HepG2 (cell line): Measurements from ENCODE around the gene AUTS2. TPM values are rescaled to one million over a fixed set of nuclear protein-coding genes. Genes with fewer than 3 reads are reported as not detected.
A peak's percentile ranks its signal among the peaks of the same experiment; 100 is the strongest.

Experiments
- FOXP1 ChIP-seq, 2 experiments: fragments of 450-650 bp in 1 of 2; IDR thresholded peaks; 2 replicates each; pipeline ENCODE4 v1.6.1; 2017 to 2018; ENCODE audit warnings: antibody characterized with exemption in 1 of 2
- GATAD2A ChIP-seq: IDR thresholded peaks from 2 replicates; pipeline ENCODE4 v1.6.1; 2016
- JARID2 ChIP-seq: sonication (generic); formaldehyde crosslinking; IDR thresholded peaks from 2 replicates; pipeline ENCODE4 v1.8.1; 2023; ENCODE audit warnings: missing genetic modification reagents, inconsistent platforms; ENCODE audit not compliant: insufficient replicate concordance
- RARA ChIP-seq: IDR thresholded peaks from 2 replicates; pipeline ENCODE4 v1.6.1; 2016; ENCODE audit warnings: missing genetic modification reagents, missing compliant biosample characterization
- ZNF333 ChIP-seq: sonication (generic); formaldehyde crosslinking; IDR thresholded peaks from 2 replicates; pipeline ENCODE4 v1.4.0; 2020; ENCODE audit warnings: mild to moderate bottlenecking, missing genetic modification reagents, borderline replicate concordance
- ZNF546 ChIP-seq: sonication (generic); formaldehyde crosslinking; conservative IDR thresholded peaks from 2 replicates; pipeline ENCODE4 v1.8.1; 2023; ENCODE audit warnings: mild to moderate bottlenecking, missing genetic modification reagents
- polyA plus RNA-seq, 8 experiments: library from polyadenylated mRNA; depleted of rRNA in 3 of 8; stranded (reverse) in 7 of 8; unstranded in 1 of 8; fragments of >200 nt; fragmentation: Illumina TruSeq in 4 of 8; extraction: Trizol in 4 of 8; gene quantifications; 2 replicates each; pipeline versions ENCODE4 v1.2.1 to v1.2.3, GENCODE V29; 2011 to 2016; ENCODE audit warnings: low read depth in 4 of 8, missing spikeins in 1 of 8, mixed read lengths in 1 of 8; ENCODE audit not compliant: insufficient read depth in 1 of 8
- total RNA-seq, 5 experiments: library from RNA; depleted of rRNA; stranded (reverse); fragments of >200 nt; fragmentation: Illumina TruSeq; extraction: Trizol; gene quantifications; 2 replicates each; pipeline ENCODE4 v1.2.3, GENCODE V29; 2016; ENCODE audit warnings: low read depth in 1 of 5
- TF ChIP-seq, protein P1 (sequence below): IDR thresholded peaks from 2 replicates; pipeline ENCODE4 v1.4.0; 2020; ENCODE audit warnings: mild to moderate bottlenecking, missing genetic modification reagents
- TF ChIP-seq, protein P2 (sequence below): sonication (generic); formaldehyde crosslinking; IDR thresholded peaks from 2 replicates; pipeline ENCODE4 v1.8.0; 2022; ENCODE audit warnings: mild to moderate bottlenecking, missing genetic modification reagents; ENCODE audit not compliant: insufficient replicate concordance
- TF ChIP-seq, protein P3 (sequence below): sonication (generic); formaldehyde crosslinking; conservative IDR thresholded peaks from 2 replicates; pipeline ENCODE4 v1.4.0; 2020; ENCODE audit warnings: mild to moderate bottlenecking, missing genetic modification reagents, moderate library complexity
- TF ChIP-seq, protein P4 (sequence below): sonication (generic); formaldehyde crosslinking; conservative IDR thresholded peaks from 2 replicates; pipeline ENCODE4 v1.8.0; 2022; ENCODE audit warnings: missing genetic modification reagents

AUTS2 gene
- total and polyA plus RNA-seq, 2 of the 13 experiments (the other 11 are each of a cell fraction or from before 2014, with no cell fraction given), result 0.38 TPM; not detected in 1

DNA sequence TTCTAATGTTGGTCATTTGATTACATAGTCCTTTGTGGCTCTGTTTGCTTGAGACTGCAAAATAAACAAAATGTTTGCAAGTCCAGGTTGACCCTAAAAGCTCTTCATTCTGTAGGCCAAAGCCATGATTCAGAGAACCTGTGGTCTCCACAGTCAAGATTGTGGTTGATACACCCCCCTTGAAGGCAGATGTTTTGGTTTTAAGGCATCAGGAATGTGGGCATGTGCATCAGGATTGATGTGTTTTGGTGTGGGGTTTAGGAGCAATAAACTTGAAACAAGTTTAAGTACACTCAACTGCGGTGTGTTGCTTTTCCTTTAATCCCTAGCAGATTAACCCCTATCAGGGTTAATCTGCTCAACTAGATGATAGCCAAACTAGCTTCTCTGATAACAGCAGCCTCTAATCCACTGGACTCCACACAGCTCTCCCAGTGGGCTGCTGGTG, 1154.5 kb downstream of the AUTS2 start (continued):
- TF ChIP-seq, protein P1, sequence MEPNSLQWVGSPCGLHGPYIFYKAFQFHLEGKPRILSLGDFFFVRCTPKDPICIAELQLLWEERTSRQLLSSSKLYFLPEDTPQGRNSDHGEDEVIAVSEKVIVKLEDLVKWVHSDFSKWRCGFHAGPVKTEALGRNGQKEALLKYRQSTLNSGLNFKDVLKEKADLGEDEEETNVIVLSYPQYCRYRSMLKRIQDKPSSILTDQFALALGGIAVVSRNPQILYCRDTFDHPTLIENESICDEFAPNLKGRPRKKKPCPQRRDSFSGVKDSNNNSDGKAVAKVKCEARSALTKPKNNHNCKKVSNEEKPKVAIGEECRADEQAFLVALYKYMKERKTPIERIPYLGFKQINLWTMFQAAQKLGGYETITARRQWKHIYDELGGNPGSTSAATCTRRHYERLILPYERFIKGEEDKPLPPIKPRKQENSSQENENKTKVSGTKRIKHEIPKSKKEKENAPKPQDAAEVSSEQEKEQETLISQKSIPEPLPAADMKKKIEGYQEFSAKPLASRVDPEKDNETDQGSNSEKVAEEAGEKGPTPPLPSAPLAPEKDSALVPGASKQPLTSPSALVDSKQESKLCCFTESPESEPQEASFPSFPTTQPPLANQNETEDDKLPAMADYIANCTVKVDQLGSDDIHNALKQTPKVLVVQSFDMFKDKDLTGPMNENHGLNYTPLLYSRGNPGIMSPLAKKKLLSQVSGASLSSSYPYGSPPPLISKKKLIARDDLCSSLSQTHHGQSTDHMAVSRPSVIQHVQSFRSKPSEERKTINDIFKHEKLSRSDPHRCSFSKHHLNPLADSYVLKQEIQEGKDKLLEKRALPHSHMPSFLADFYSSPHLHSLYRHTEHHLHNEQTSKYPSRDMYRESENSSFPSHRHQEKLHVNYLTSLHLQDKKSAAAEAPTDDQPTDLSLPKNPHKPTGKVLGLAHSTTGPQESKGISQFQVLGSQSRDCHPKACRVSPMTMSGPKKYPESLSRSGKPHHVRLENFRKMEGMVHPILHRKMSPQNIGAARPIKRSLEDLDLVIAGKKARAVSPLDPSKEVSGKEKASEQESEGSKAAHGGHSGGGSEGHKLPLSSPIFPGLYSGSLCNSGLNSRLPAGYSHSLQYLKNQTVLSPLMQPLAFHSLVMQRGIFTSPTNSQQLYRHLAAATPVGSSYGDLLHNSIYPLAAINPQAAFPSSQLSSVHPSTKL (CRISPR knock-in tag), result peak; percentile 37; the same call in 1 of the 2 replicates
- TF ChIP-seq JARID2 (CRISPR knock-in tag) (no peak), ZNF546 (CRISPR knock-in tag) (no peak), FOXP1 (IDR thresholded peaks at IDR 0.05) (no peak), FOXP1 (CRISPR knock-in tag; IDR thresholded peaks at IDR 0.05) (peak; percentile 25; the same call in 1 of the 2 replicates), ZNF333 (CRISPR knock-in tag) (no peak), RARA (CRISPR knock-in tag) (peak; percentile 33; the same call in 1 of the 2 replicates), GATAD2A (0 out of 2 replicates have a peak, but pooled peaks have one; percentile 42)
- TF ChIP-seq, protein P2, sequence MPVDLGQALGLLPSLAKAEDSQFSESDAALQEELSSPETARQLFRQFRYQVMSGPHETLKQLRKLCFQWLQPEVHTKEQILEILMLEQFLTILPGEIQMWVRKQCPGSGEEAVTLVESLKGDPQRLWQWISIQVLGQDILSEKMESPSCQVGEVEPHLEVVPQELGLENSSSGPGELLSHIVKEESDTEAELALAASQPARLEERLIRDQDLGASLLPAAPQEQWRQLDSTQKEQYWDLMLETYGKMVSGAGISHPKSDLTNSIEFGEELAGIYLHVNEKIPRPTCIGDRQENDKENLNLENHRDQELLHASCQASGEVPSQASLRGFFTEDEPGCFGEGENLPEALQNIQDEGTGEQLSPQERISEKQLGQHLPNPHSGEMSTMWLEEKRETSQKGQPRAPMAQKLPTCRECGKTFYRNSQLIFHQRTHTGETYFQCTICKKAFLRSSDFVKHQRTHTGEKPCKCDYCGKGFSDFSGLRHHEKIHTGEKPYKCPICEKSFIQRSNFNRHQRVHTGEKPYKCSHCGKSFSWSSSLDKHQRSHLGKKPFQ (CRISPR knock-in tag), result no peak
- TF ChIP-seq, protein P3, sequence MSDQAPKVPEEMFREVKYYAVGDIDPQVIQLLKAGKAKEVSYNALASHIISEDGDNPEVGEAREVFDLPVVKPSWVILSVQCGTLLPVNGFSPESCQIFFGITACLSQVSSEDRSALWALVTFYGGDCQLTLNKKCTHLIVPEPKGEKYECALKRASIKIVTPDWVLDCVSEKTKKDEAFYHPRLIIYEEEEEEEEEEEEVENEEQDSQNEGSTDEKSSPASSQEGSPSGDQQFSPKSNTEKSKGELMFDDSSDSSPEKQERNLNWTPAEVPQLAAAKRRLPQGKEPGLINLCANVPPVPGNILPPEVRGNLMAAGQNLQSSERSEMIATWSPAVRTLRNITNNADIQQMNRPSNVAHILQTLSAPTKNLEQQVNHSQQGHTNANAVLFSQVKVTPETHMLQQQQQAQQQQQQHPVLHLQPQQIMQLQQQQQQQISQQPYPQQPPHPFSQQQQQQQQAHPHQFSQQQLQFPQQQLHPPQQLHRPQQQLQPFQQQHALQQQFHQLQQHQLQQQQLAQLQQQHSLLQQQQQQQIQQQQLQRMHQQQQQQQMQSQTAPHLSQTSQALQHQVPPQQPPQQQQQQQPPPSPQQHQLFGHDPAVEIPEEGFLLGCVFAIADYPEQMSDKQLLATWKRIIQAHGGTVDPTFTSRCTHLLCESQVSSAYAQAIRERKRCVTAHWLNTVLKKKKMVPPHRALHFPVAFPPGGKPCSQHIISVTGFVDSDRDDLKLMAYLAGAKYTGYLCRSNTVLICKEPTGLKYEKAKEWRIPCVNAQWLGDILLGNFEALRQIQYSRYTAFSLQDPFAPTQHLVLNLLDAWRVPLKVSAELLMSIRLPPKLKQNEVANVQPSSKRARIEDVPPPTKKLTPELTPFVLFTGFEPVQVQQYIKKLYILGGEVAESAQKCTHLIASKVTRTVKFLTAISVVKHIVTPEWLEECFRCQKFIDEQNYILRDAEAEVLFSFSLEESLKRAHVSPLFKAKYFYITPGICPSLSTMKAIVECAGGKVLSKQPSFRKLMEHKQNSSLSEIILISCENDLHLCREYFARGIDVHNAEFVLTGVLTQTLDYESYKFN, result peak; percentile 37; the same call in 1 of the 2 replicates
- TF ChIP-seq, protein P4, sequence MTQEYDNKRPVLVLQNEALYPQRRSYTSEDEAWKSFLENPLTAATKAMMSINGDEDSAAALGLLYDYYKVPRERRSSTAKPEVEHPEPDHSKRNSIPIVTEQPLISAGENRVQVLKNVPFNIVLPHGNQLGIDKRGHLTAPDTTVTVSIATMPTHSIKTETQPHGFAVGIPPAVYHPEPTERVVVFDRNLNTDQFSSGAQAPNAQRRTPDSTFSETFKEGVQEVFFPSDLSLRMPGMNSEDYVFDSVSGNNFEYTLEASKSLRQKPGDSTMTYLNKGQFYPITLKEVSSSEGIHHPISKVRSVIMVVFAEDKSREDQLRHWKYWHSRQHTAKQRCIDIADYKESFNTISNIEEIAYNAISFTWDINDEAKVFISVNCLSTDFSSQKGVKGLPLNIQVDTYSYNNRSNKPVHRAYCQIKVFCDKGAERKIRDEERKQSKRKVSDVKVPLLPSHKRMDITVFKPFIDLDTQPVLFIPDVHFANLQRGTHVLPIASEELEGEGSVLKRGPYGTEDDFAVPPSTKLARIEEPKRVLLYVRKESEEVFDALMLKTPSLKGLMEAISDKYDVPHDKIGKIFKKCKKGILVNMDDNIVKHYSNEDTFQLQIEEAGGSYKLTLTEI (CRISPR knock-in tag), result no peak
